Endothelial cell of umbilical vein (primary cell): ENCODE measurements around the gene RRP36. TPM values are rescaled to one million over a fixed set of nuclear protein-coding genes. Genes with fewer than 3 reads are reported as not detected.

Source experiments
- BruUV-seq: library from RNA; stranded (reverse); fragments of 400-500 nt; replicated peaks from 2 replicates; lab custom pipeline; 2021; lab: Mats Ljungman, UMichigan
- CTCF ChIA-PET: fragments of 300-600, 350-600 bp; sonication (Branson Sonifier 250); formaldehyde crosslinking; loops from one replicate; lab custom pipeline; 2021; ENCODE audit warnings: antibody characterized with exemption, inconsistent platforms; lab: Charles Lee
- POLR2A ChIA-PET: fragments of 300-600, 350-600 bp; sonication (Branson Sonifier 250); formaldehyde crosslinking; loops from one replicate; lab custom pipeline; 2021; ENCODE audit warnings: antibody characterized with exemption, inconsistent platforms; lab: Charles Lee
- DNase-seq: peaks from one replicate; pipeline ENCODE4 v3.0.0-alpha.2; 2011; ENCODE audit warnings: low read depth, low spot score
- FAIRE-seq: peaks from 2 replicates; lab custom pipeline; 2011; peaks lifted over from hg19 to GRCh38; lab: Jason Lieb, UNC
- H2AFZ ChIP-seq: 2 replicates; pipeline ENCODE4 v1.6.0; 2012; ENCODE audit warnings: low read depth, low read length, control low read depth, inconsistent platforms
- H3K27ac ChIP-seq: 2 replicates; pipeline ENCODE4 v1.5.1; 2011; ENCODE audit warnings: low read depth, mild to moderate bottlenecking, control low read depth, low read length, moderate library complexity; ENCODE audit not compliant: insufficient read depth
- H3K27me3 ChIP-seq, 2 experiments: 2 replicates each; pipeline versions ENCODE4 v1.6.0 to v1.6.1; 2011; ENCODE audit warnings: low read length in 2 of 2, mixed read lengths in 1 of 2; ENCODE audit not compliant: control insufficient read depth in 2 of 2, insufficient read depth in 2 of 2
- H3K36me3 ChIP-seq, 2 experiments: 2 replicates in 1 of 2; 3 replicates in 1 of 2; pipeline ENCODE4 v1.5.1; 2011; ENCODE audit warnings: low read length in 2 of 2, mild to moderate bottlenecking in 1 of 2, moderate library complexity in 1 of 2; ENCODE audit not compliant: control insufficient read depth in 2 of 2, insufficient read depth in 2 of 2; ENCODE audit errors: extremely low read depth in 1 of 2
- H3K4me1 ChIP-seq: 3 replicates; pipeline ENCODE4 v1.5.1; 2011; ENCODE audit warnings: mild to moderate bottlenecking, low read length; ENCODE audit not compliant: control insufficient read depth, insufficient read depth; ENCODE audit errors: extremely low read depth
- H3K4me2 ChIP-seq: 2 replicates; pipeline ENCODE4 v1.6.1; 2011; ENCODE audit warnings: low read length, control low read depth, mixed read lengths; ENCODE audit not compliant: insufficient read depth
- H3K4me3 ChIP-seq, 3 experiments: fragments of 200-600 bp in 1 of 3; sonication (generic), shearing (Covaris generic) in 1 of 3; replicated peaks in 1 of 3; 2 replicates each; pipeline ENCODE4 v1.5.1; 2011 to 2016; ENCODE audit warnings: control low read depth in 3 of 3, low read length in 3 of 3, mild to moderate bottlenecking in 2 of 3, inconsistent platforms in 1 of 3, low read depth in 1 of 3, moderate library complexity in 1 of 3; ENCODE audit not compliant: insufficient read depth in 1 of 3
- H3K79me2 ChIP-seq: 2 replicates; pipeline ENCODE4 v1.6.0; 2012; ENCODE audit warnings: low read length, inconsistent platforms; ENCODE audit not compliant: control insufficient read depth, insufficient read depth
- H3K9ac ChIP-seq: replicated peaks from 2 replicates; pipeline ENCODE3; 2011; ENCODE audit warnings: low read length, control low read depth; ENCODE audit not compliant: insufficient read depth; ENCODE audit errors: extremely low read depth
- H3K9me1 ChIP-seq: replicated peaks from 3 replicates; pipeline ENCODE4 v1.6.0; 2011; ENCODE audit warnings: mild to moderate bottlenecking, low read length; ENCODE audit not compliant: control insufficient read depth, insufficient read depth; ENCODE audit errors: extremely low read depth
- H3K9me3 ChIP-seq: replicated peaks from 2 replicates; pipeline ENCODE4 v1.5.1; 2012; ENCODE audit warnings: low read length, inconsistent platforms; ENCODE audit not compliant: control insufficient read depth, insufficient read depth
- H4K20me1 ChIP-seq: replicated peaks from 2 replicates; pipeline ENCODE3; 2011; ENCODE audit warnings: mild to moderate bottlenecking, low read length; ENCODE audit not compliant: control insufficient read depth, insufficient read depth; ENCODE audit errors: extremely low read depth
- CTCF ChIP-seq, 2 donors: IDR thresholded peaks; 1 replicate in 1 of 2; 2 replicates in 1 of 2; pipeline ENCODE4 v1.5.1; 2011; ENCODE audit warnings: low read length in 2 of 2, mild to moderate bottlenecking in 2 of 2, moderate library complexity in 2 of 2, control low read depth in 1 of 2, inconsistent platforms in 1 of 2, low read depth in 1 of 2; ENCODE audit not compliant: insufficient read depth in 1 of 2; ENCODE audit errors: extremely low read depth in 1 of 2
- EZH2 ChIP-seq: IDR thresholded peaks from 2 replicates; pipeline ENCODE4 v1.6.1; 2012; ENCODE audit warnings: borderline replicate concordance, low read depth, mild to moderate bottlenecking, moderate library complexity, low read length, inconsistent platforms; ENCODE audit not compliant: severe bottlenecking
- FOS ChIP-seq: IDR thresholded peaks from 2 replicates; pipeline ENCODE4 v1.6.1; 2011; ENCODE audit warnings: mild to moderate bottlenecking, low read length, moderate library complexity, borderline replicate concordance; ENCODE audit not compliant: insufficient read depth
- GATA2 ChIP-seq: IDR thresholded peaks from 2 replicates; pipeline ENCODE4 v1.7.0; 2011; ENCODE audit warnings: low read depth, mild to moderate bottlenecking, moderate library complexity, mixed read lengths, low read length; ENCODE audit not compliant: insufficient read length, insufficient read depth
- JUN ChIP-seq: IDR thresholded peaks from 2 replicates; pipeline ENCODE4 v1.6.1; 2011; ENCODE audit warnings: borderline replicate concordance, low read depth; ENCODE audit not compliant: insufficient read length, insufficient read depth
- MAX ChIP-seq: IDR thresholded peaks from 2 replicates; pipeline ENCODE4 v1.6.1; 2011; ENCODE audit not compliant: insufficient read depth, insufficient read length
- MYC ChIP-seq: IDR thresholded peaks from one replicate; pipeline ENCODE4 v1.6.1; 2011; ENCODE audit warnings: mild to moderate bottlenecking, low read depth, low read length
- POLR2A ChIP-seq: IDR thresholded peaks from 2 replicates; pipeline ENCODE4 v1.6.1; 2012; ENCODE audit warnings: low read depth, mild to moderate bottlenecking, control low read depth, low read length
- POLR2AphosphoS5 ChIP-seq: IDR thresholded peaks from 2 replicates; pipeline ENCODE4 v1.6.1; 2012; ENCODE audit warnings: low read depth, mild to moderate bottlenecking, control low read depth, low read length, moderate library complexity; ENCODE audit not compliant: insufficient read depth
- dilution Hi-C: fragments of 300-500 bp; cut with MboI; formaldehyde crosslinking; loops from one replicate; pipeline ENCODE4 v1.15.0; 2019; ENCODE audit warnings: low sequenced_read_pairs; ENCODE audit not compliant: extremely low pct_ligation_motif_present
- intact Hi-C: fragments of 100-400 bp; cut with micrococcal nuclease; formaldehyde crosslinking; loops from one replicate; pipeline ENCODE4 v1.10.0; 2022
- polyA plus RNA-seq, 4 experiments: library from polyadenylated mRNA; depleted of rRNA in 3 of 4; stranded (reverse) in 3 of 4; unstranded in 1 of 4; fragments of >200 nt; gene quantifications; 2 replicates each; pipeline versions ENCODE4 v1.2.1 to v1.2.3, GENCODE V29; 2011 to 2012; ENCODE audit warnings: missing spikeins in 1 of 4
- total RNA-seq: library from RNA; stranded (reverse); gene quantifications from 2 replicates; pipeline ENCODE4 v1.2.3, GENCODE V29; 2021

The RRP36 gene
- total and polyA plus RNA-seq, 2 donors (not counting 3 experiments of a cell fraction or from before 2014, with no cell fraction given) = 40.2 to 103 TPM

GRCh38 chr6:43006251-43006650 is 15.2 kb upstream of the RRP36 start:
- Histone ChIP-seq H3K4me2 (no peak overlapping the region), H3K9me3 (no peaks in the 10 kb centered on the region), H3K4me1 (no peaks in the 10 kb centered on the region), H3K9me1 (no peaks in the 10 kb centered on the region), H3K9ac (no peak overlapping the region), H3K4me3 (no peak overlapping the region), H2AFZ (no peak overlapping the region), H4K20me1 (no peaks in the 10 kb centered on the region), H3K27me3 (no peaks in the 10 kb centered on the region), H3K27ac (no peak overlapping the region), H3K36me3 (peaks cover 15 to 24% of the 10 kb centered on the region in 2 experiments), H3K79me2 (no peaks in the 10 kb centered on the region)
- TF ChIP-seq FOS = no peak
- TF ChIP-seq CTCF (IDR thresholded peaks at IDR 0.05; ENCODE audit: extremely low read depth in 1 of 2, insufficient read depth in 1 of 2, low read depth in 1 of 2, low read length in 2 of 2) = no peak
- no peak for TF ChIP-seq EZH2
- no peak for TF ChIP-seq GATA2
- TF ChIP-seq POLR2AphosphoS5 = no peak
- TF ChIP-seq MYC = no peak
- TF ChIP-seq JUN = no peak
- no peak for TF ChIP-seq MAX
- no peak for TF ChIP-seq POLR2A
- POLR2A ChIA-PET = no interaction called here
- DNase-seq (no peak), FAIRE-seq (no peak)
- intact Hi-C loops (loop anchor here (5.0 kb wide), 1 partner anchor 121 kb away; no protein-coding TSS in a partner anchor), dilution Hi-C loops (no loop called here)
- CTCF ChIA-PET = interaction anchor here (1.0 to 8.7 kb wide), 3 partner anchors 32 to 138 kb away, joined by 3 to 55 read pairs (median 3); no protein-coding TSS in a partner anchor
- BruUV-seq = no TSS peak
